Measurements from ENCODE around the gene CYP26B1.

CYP26B1 gene

DNA sequence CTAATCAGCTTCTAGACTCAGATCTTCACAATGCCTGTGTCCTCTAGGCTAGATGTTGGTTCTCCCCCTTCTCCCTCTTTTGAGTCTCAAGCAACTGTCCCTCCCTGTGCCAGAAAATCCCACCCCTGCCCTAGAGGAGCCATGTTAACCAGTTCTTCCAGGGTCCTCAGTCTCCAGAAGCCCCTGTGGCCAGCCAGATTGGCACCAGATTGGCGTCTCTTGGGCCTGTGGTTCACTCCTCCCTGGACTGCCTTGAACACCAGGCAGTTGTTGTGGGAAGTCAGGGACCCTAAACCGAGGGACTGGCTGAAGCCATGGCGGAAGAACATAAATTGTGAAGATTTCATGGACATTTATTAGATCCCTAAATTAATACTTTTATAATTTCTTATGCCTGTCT, 36.6 kb downstream of the CYP26B1 start:
- TF ChIP-seq, protein P1, sequence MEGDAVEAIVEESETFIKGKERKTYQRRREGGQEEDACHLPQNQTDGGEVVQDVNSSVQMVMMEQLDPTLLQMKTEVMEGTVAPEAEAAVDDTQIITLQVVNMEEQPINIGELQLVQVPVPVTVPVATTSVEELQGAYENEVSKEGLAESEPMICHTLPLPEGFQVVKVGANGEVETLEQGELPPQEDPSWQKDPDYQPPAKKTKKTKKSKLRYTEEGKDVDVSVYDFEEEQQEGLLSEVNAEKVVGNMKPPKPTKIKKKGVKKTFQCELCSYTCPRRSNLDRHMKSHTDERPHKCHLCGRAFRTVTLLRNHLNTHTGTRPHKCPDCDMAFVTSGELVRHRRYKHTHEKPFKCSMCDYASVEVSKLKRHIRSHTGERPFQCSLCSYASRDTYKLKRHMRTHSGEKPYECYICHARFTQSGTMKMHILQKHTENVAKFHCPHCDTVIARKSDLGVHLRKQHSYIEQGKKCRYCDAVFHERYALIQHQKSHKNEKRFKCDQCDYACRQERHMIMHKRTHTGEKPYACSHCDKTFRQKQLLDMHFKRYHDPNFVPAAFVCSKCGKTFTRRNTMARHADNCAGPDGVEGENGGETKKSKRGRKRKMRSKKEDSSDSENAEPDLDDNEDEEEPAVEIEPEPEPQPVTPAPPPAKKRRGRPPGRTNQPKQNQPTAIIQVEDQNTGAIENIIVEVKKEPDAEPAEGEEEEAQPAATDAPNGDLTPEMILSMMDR (IDR thresholded peaks at IDR 0.05; ENCODE audit: insufficient read depth, low read length, poor library complexity, severe bottlenecking) = no peak
- no peak for DNase-seq (ENCODE audit: extremely low read depth, insufficient read length)
- H3K36me3 ChIP-seq (ENCODE audit: control insufficient read depth, insufficient read depth, low read length) = no peaks in the 10 kb centered on the region
- H3K4me3 ChIP-seq (replicated peaks; ENCODE audit: low read depth, low read length) = no peak overlapping the region
- no peaks in the 10 kb centered on the region for H3K27me3 ChIP-seq (replicated peaks; ENCODE audit: control insufficient read depth, insufficient read depth, low read length)

DNA sequence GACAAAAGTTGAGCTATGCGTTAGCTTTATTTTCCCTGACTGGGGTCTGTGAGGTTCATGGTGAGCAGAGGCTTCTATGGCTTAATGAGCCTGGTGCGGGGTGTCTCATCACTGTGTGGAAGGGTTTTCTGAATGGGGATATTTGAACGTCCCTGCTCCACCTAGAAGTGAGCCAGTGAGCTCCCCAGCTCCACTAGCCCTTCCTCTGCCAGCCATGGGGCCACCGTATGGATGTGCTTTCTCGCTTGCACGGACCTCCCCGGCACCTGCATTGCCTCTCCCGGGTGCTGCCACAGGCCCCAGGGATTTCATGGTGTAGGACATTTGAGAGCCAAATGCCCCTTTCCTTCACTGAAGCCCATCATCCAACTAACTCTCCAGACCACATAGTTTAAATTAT, 37.8 kb downstream of the CYP26B1 start:
- TF ChIP-seq, protein P1 (IDR thresholded peaks at IDR 0.05; ENCODE audit: insufficient read depth, low read length, poor library complexity, severe bottlenecking) = no peak
- H3K36me3 ChIP-seq (ENCODE audit: control insufficient read depth, insufficient read depth, low read length) = no peaks in the 10 kb centered on the region
- no peak for DNase-seq (ENCODE audit: extremely low read depth, insufficient read length)
- H3K4me3 ChIP-seq (replicated peaks; ENCODE audit: low read depth, low read length) = no peak overlapping the region
- H3K27me3 ChIP-seq (replicated peaks; ENCODE audit: control insufficient read depth, insufficient read depth, low read length) = no peaks in the 10 kb centered on the region

DNA sequence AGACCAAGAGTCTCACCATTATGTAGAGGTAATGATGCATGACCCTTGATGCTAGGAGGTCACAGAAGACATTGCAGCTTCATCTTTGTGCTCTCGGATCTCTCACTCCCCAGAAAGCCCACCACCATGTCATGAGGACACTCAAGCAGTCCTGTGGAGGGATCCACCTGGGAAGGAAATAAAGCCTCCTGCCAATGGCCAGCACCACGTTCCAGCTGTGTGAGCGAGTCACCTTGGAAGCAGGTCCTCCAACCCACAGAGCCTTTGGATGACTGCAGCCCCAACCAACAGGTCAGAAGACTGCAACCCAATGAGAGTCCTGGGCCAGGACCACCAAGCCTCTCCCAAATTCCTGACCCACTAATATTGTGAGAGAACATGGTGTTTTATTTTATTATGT, 38.4 kb downstream of the CYP26B1 start:
- no peak for DNase-seq (ENCODE audit: extremely low read depth, insufficient read length)
- no peaks in the 10 kb centered on the region for H3K36me3 ChIP-seq (ENCODE audit: control insufficient read depth, insufficient read depth, low read length)
- TF ChIP-seq, protein P1 (IDR thresholded peaks at IDR 0.05; ENCODE audit: insufficient read depth, low read length, poor library complexity, severe bottlenecking) = no peak
- H3K27me3 ChIP-seq (replicated peaks; ENCODE audit: control insufficient read depth, insufficient read depth, low read length) = no peaks in the 10 kb centered on the region
- no peak overlapping the region for H3K4me3 ChIP-seq (replicated peaks; ENCODE audit: low read depth, low read length)

DNA sequence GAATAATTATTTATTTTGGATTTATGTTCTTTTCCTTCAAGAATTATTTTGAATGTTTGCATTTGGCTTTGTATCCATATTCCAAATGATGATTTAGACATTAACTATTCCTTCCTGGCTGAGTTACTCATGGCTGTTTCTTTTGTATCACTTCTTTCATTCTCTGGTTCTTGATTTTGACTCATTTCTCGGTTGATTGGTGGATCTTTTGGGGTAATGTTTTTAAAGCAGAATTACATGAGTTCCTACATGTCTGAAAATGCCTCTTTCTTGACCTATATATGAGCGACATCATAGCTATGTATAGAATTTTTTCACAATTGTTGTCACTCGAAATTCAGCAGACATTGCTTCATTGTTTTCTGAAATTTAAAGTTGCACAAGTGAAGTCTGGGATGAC, 39.5 kb downstream of the CYP26B1 start:
- no peak for DNase-seq (ENCODE audit: extremely low read depth, insufficient read length)
- Histone ChIP-seq H3K27me3 (replicated peaks; ENCODE audit: control insufficient read depth, insufficient read depth, low read length) (no peaks in the 10 kb centered on the region), H3K36me3 (ENCODE audit: control insufficient read depth, insufficient read depth, low read length) (no peaks in the 10 kb centered on the region), H3K4me3 (replicated peaks; ENCODE audit: low read depth, low read length) (no peak overlapping the region)
- TF ChIP-seq, protein P1 (IDR thresholded peaks at IDR 0.05; ENCODE audit: insufficient read depth, low read length, poor library complexity, severe bottlenecking) = no peak

DNA sequence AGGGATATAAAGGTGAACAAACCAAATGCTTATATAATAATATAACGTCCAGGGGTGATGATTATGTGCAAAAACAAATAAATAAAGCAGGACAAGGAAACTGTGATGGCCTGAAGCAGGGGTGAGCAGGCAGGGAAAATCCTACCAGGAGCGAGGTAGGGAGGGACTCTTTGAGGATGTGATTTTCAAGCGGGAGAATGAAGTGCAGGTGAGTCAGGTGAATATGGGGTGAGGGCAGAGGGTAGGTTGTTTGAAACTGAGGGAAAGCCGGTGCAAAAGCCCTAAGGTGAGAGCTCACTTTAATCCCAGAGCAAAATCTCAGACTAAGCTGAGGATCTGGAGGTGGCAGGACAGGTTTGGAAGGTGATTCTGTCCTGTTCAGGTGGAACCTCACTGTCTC, 40.7 kb downstream of the CYP26B1 start:
- TF ChIP-seq, protein P1 (IDR thresholded peaks at IDR 0.05; ENCODE audit: insufficient read depth, low read length, poor library complexity, severe bottlenecking) = no peak
- no peak overlapping the region for H3K4me3 ChIP-seq (replicated peaks; ENCODE audit: low read depth, low read length)
- H3K27me3 ChIP-seq (replicated peaks; ENCODE audit: control insufficient read depth, insufficient read depth, low read length) = no peaks in the 10 kb centered on the region
- no peaks in the 10 kb centered on the region for H3K36me3 ChIP-seq (ENCODE audit: control insufficient read depth, insufficient read depth, low read length)
- no peak for DNase-seq (ENCODE audit: extremely low read depth, insufficient read length)

All from GM06990 (cell line).